HG03175 (cell line): ENCODE measurements around the gene PSAPL1.

ENCODE experiments used
- ATAC-seq: cut with Tn5 transposase; IDR thresholded peaks from one replicate; pipeline ENCODE4 v1.9.1; 2021; ENCODE audit warnings: mild to moderate bottlenecking, moderate library complexity; ENCODE audit not compliant: unreplicated experiment

Gene PSAPL1

GRCh38 chr4:7434766-7435150 is at the start of gene PSAPL1:
Gene PSAPL1, minus strand, starts transcription at chr4:7434930. Its CDS starts 51 bp downstream, at chr4:7434879.
- no peak for ATAC-seq

- no peak for ATAC-seq
Measured at GRCh38 chr4:7481227-7481626, 46.5 kb upstream of the PSAPL1 start.

GRCh38 chr4:7480423-7480822 is 45.7 kb upstream of the PSAPL1 start:
- no peak for ATAC-seq

- ATAC-seq: no peak
Measured at GRCh38 chr4:7478665-7479064, 43.9 kb upstream of the PSAPL1 start.

GRCh38 chr4:7477695-7478094 is 43.0 kb upstream of the PSAPL1 start:
- no peak for ATAC-seq

- ATAC-seq: no peak
Measured at GRCh38 chr4:7476820-7477219, 42.1 kb upstream of the PSAPL1 start.

GRCh38 chr4:7475207-7475606 is 40.5 kb upstream of the PSAPL1 start:
- ATAC-seq: no peak

- no peak for ATAC-seq
Measured at GRCh38 chr4:7474320-7474719, 39.6 kb upstream of the PSAPL1 start.

- no peak for ATAC-seq
Measured at GRCh38 chr4:7473081-7473480, 38.4 kb upstream of the PSAPL1 start.

- ATAC-seq: no peak
Measured at GRCh38 chr4:7472442-7473013, 37.8 kb upstream of the PSAPL1 start.

GRCh38 chr4:7470522-7471128 is 35.9 kb upstream of the PSAPL1 start:
- no peak for ATAC-seq

GRCh38 chr4:7470111-7470510 is 35.4 kb upstream of the PSAPL1 start:
- no peak for ATAC-seq

GRCh38 chr4:7469023-7469422 is 34.3 kb upstream of the PSAPL1 start:
- no peak for ATAC-seq

- no peak for ATAC-seq
Measured at GRCh38 chr4:7467471-7467870, 32.7 kb upstream of the PSAPL1 start.

- ATAC-seq: no peak
Measured at GRCh38 chr4:7466904-7467303, 32.2 kb upstream of the PSAPL1 start.

- no peak for ATAC-seq
Measured at GRCh38 chr4:7466215-7466614, 31.5 kb upstream of the PSAPL1 start.

GRCh38 chr4:7465017-7465416 is 30.3 kb upstream of the PSAPL1 start:
- no peak for ATAC-seq

GRCh38 chr4:7464259-7464655 is 29.5 kb upstream of the PSAPL1 start:
- ATAC-seq: no peak

GRCh38 chr4:7463566-7464258 is 29.0 kb upstream of the PSAPL1 start:
- no peak for ATAC-seq

- no peak for ATAC-seq
Measured at GRCh38 chr4:7462509-7462971, 27.8 kb upstream of the PSAPL1 start.

GRCh38 chr4:7461230-7461629 is 26.5 kb upstream of the PSAPL1 start:
- ATAC-seq: no peak

GRCh38 chr4:7460566-7460965 is 25.8 kb upstream of the PSAPL1 start:
- ATAC-seq: no peak
